OCI-LY1 (cell line): ENCODE data around the gene DHDH.
"Not testable (repeated sequence)": the region's sequence is repeated elsewhere in the genome, so short reads cannot be mapped to it uniquely, and the experiment has no call there.

ENCODE experiments used
- H2AFZ ChIP-seq: fragments of 200-600 bp; sonication (generic), shearing (Covaris generic); 2 replicates; pipeline ENCODE4 v1.6.0; 2014; ENCODE audit warnings: antibody characterized with exemption, mild to moderate bottlenecking, low read length
- H3F3A ChIP-seq: fragments of 200-600 bp; sonication (generic), shearing (Covaris generic); 2 replicates; pipeline ENCODE4 v1.6.0; 2014; ENCODE audit warnings: mild to moderate bottlenecking, antibody characterized with exemption, low read length, moderate library complexity; ENCODE audit not compliant: insufficient read depth
- H3K27ac ChIP-seq: fragments of 200-600 bp; sonication (generic); 2 replicates; pipeline ENCODE4 v1.5.1; 2014; ENCODE audit warnings: low read length, mixed run types, mild to moderate bottlenecking, low read depth; ENCODE audit not compliant: poor library complexity, severe bottlenecking
- H3K27me3 ChIP-seq: fragments of 200-600 bp; sonication (generic); 2 replicates; pipeline ENCODE4 v1.6.0; 2014; ENCODE audit warnings: antibody characterized with exemption, mild to moderate bottlenecking, low read length, moderate library complexity; ENCODE audit not compliant: insufficient read depth
- H3K36me3 ChIP-seq: fragments of 200-600 bp; sonication (generic); 2 replicates; pipeline ENCODE4 v1.6.1; 2014; ENCODE audit warnings: mild to moderate bottlenecking, antibody characterized with exemption, low read length, moderate library complexity, mixed read lengths; ENCODE audit not compliant: insufficient read depth
- H3K4me1 ChIP-seq: fragments of 200-600 bp; sonication (generic); 2 replicates; pipeline ENCODE4 v1.5.1; 2014; ENCODE audit warnings: mild to moderate bottlenecking, low read length, moderate library complexity; ENCODE audit not compliant: insufficient read depth, severe bottlenecking
- H3K4me2 ChIP-seq: fragments of 200-600 bp; sonication (generic), shearing (Covaris generic); 2 replicates; pipeline ENCODE4 v1.6.1; 2014; ENCODE audit warnings: low read length
- H3K4me3 ChIP-seq: fragments of 200-600 bp; sonication (generic); 2 replicates; pipeline ENCODE4 v1.5.1; 2014; ENCODE audit warnings: low read length, low read depth, mild to moderate bottlenecking, mixed read lengths; ENCODE audit not compliant: poor library complexity, severe bottlenecking
- H3K79me2 ChIP-seq: fragments of 200-600 bp; shearing (Covaris generic); 2 replicates; pipeline ENCODE4 v1.6.1; 2016; ENCODE audit warnings: mixed run types, low read length, mixed read lengths; ENCODE audit not compliant: insufficient read depth
- H3K9ac ChIP-seq: fragments of 200-600 bp; sonication (generic), shearing (Covaris generic); 2 replicates; pipeline ENCODE4 v1.6.1; 2014; ENCODE audit warnings: mild to moderate bottlenecking, low read length, mixed read lengths
- H3K9me2 ChIP-seq: fragments of 200-600 bp; sonication (generic), shearing (Covaris generic); 2 replicates; pipeline ENCODE4 v1.6.1; 2014; ENCODE audit warnings: low read depth, mild to moderate bottlenecking, low read length, mixed read lengths
- H3K9me3 ChIP-seq: fragments of 200-600 bp; shearing (Covaris generic); 2 replicates; pipeline ENCODE4 v1.6.1; 2014; ENCODE audit warnings: low read length, mixed read lengths
- H4K20me1 ChIP-seq: fragments of 200-600 bp; sonication (generic), shearing (Covaris generic); 2 replicates; pipeline ENCODE4 v1.6.0; 2016; ENCODE audit warnings: mild to moderate bottlenecking, low read length; ENCODE audit not compliant: insufficient read depth
- CTCF ChIP-seq: fragments of 200-600 bp; sonication (generic), shearing (Covaris generic); IDR thresholded peaks from 2 replicates; pipeline ENCODE4 v1.5.1; 2017; ENCODE audit warnings: mild to moderate bottlenecking, antibody characterized with exemption, low read length, moderate library complexity, mixed read lengths
- EZH2 ChIP-seq: fragments of 200-600 bp; sonication (generic), shearing (Covaris generic); IDR thresholded peaks from 2 replicates; pipeline ENCODE4 v1.8.0; 2017; ENCODE audit warnings: borderline replicate concordance, mixed run types, mild to moderate bottlenecking, antibody characterized with exemption, low read length, moderate library complexity, mixed read lengths

Gene DHDH

DNA sequence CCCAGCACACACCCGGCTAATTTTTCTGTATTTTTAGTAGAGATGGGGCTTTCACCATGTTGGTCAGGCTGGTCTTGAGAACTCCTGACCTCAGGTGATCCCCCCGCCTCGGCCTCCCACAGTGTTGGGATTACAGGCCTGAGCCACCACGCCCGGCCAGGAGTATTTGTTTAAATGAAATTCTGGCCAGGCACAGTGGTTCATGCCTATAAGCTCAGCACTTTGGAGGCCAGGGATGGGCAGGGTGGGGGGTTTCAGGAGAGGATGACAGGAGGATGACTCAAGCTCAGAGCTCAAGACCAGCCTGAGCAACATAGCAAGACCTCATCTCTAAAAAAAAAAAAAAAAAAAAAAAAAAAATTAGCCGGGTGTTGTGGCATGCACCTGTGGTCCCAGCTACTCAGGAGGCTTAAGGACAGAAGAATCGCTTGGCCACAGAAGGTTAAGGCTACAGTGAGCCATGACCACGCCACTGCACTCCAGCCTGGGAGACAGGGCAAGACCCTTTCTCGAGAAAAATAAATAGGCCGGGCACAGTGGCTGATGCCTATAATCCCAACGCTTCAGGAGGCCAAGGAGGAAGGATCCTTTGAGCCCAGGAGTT, 8.2 kb upstream of the DHDH start:
- no peaks in the 10 kb centered on the region for H3K4me1 ChIP-seq
- no peak overlapping the region for H3K27ac ChIP-seq
- no peak overlapping the region for H3K4me3 ChIP-seq
- TF ChIP-seq EZH2 (no peak), CTCF (no peak)
- H3K36me3 ChIP-seq, result 0 out of 2 replicates have a peak, but pooled peaks cover 7% of the 10 kb centered on the region
- H3K9me2 ChIP-seq, result no peaks in the 10 kb centered on the region
- no peak overlapping the region for H3K9ac ChIP-seq
- H3F3A ChIP-seq, result no peaks in the 10 kb centered on the region
- no peak overlapping the region for H2AFZ ChIP-seq
- no peaks in the 10 kb centered on the region for H4K20me1 ChIP-seq
- no peaks in the 10 kb centered on the region for H3K9me3 ChIP-seq
- no peak overlapping the region for H3K4me2 ChIP-seq
- no peaks in the 10 kb centered on the region; the same call in 1 of the 2 replicates for H3K27me3 ChIP-seq
- H3K79me2 ChIP-seq, result no peaks in the 10 kb centered on the region

DNA sequence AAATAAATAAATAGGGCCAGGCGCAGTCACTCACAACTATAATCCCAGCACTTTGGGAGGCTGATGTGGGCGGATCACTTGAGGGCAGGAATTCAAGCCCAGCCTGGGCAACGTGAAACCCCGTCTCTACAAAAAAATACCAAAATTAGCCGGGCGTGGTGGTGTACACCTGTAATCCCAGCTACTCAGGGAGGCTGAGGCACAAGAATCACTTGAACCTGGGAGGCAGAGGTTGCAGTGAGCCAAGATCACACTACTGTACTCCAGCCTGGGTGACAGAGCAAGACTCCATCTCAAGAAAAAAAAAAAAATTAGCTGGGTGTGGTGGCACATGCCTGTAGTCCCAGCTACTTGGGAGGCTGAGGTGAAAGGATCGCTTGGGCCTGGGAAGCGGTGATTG, 7.6 kb upstream of the DHDH start:
- not testable (repeated sequence) for H3K27me3 ChIP-seq, H3F3A ChIP-seq, H3K79me2 ChIP-seq, H3K27ac ChIP-seq, H3K4me1 ChIP-seq, H3K4me2 ChIP-seq, H3K9me3 ChIP-seq, H4K20me1 ChIP-seq, H2AFZ ChIP-seq, H3K4me3 ChIP-seq, H3K36me3 ChIP-seq, H3K9ac ChIP-seq, H3K9me2 ChIP-seq

- Histone ChIP-seq H3K79me2 (no peaks in the 10 kb centered on the region), H3K9me2 (no peaks in the 10 kb centered on the region), H2AFZ (no peak overlapping the region), H3K36me3 (no peaks in the 10 kb centered on the region), H3K4me1 (no peaks in the 10 kb centered on the region), H3F3A (no peaks in the 10 kb centered on the region), H4K20me1 (no peaks in the 10 kb centered on the region), H3K9ac (no peak overlapping the region), H3K27ac (no peak overlapping the region), H3K4me2 (no peak overlapping the region), H3K9me3 (no peaks in the 10 kb centered on the region), H3K4me3 (no peak overlapping the region), H3K27me3 (no peaks in the 10 kb centered on the region; the same call in 1 of the 2 replicates)
- no peak for TF ChIP-seq CTCF
- no peak for TF ChIP-seq EZH2
Measured at GRCh38 chr19:48926909-48927308, 6.6 kb upstream of the DHDH start.

DNA sequence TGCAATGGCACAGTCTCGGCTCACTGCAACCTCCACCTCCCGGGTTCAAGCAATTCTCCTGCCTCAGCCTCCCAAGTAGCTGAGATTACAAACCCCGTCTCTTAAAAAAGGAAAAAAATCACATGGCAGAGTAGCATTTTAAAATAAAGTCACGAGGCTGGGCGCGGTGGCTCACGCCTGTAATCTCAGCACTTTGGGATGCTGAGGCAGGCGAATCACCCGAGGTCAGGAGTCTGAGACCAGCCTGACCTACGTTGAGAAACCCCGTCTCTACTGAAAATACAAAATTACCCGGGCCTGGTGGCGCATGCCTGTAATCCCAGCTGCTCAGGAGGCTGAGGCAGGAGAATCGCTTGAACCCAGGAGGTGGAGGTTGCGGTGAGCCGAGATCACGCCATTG, 5.8 kb upstream of the DHDH start:
- H2AFZ ChIP-seq, H3K4me2 ChIP-seq, H3K9me2 ChIP-seq, H3K9me3 ChIP-seq, H3K9ac ChIP-seq, H3K27me3 ChIP-seq, H3K36me3 ChIP-seq, H3K27ac ChIP-seq, H4K20me1 ChIP-seq, H3F3A ChIP-seq, H3K4me1 ChIP-seq, H3K4me3 ChIP-seq, H3K79me2 ChIP-seq: not testable (repeated sequence)
